Measurements from ENCODE around the gene PSD4.

DNA sequence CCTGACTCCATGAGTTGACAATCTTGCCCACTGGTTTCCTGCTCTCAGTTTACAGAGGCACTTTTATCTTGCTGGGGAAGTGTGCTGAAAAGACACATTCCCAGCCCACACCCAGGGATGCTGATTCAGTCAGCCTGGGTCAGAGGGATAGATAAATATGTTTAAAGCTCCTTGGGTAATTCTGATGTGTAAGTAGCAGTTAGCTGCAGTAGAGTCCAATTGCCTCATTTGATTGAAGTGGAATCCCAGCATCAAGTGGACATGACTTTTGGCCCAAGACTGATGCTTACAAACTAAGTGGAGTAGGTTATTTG lies 29.4 kb downstream of the PSD4 start:
- TF ChIP-seq, protein P1, sequence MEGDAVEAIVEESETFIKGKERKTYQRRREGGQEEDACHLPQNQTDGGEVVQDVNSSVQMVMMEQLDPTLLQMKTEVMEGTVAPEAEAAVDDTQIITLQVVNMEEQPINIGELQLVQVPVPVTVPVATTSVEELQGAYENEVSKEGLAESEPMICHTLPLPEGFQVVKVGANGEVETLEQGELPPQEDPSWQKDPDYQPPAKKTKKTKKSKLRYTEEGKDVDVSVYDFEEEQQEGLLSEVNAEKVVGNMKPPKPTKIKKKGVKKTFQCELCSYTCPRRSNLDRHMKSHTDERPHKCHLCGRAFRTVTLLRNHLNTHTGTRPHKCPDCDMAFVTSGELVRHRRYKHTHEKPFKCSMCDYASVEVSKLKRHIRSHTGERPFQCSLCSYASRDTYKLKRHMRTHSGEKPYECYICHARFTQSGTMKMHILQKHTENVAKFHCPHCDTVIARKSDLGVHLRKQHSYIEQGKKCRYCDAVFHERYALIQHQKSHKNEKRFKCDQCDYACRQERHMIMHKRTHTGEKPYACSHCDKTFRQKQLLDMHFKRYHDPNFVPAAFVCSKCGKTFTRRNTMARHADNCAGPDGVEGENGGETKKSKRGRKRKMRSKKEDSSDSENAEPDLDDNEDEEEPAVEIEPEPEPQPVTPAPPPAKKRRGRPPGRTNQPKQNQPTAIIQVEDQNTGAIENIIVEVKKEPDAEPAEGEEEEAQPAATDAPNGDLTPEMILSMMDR (IDR thresholded peaks at IDR 0.05 in 8 of 11, conservative IDR thresholded peaks at IDR 0.05 in 3 of 11), result no peak
- TF ChIP-seq POLR2A (IDR thresholded peaks at IDR 0.05), result no peak
